Effector memory CD8-positive, alpha-beta T cell (primary cell): ENCODE results near the gene JDP2.

Experiments used
- ATAC-seq: fragments of 150-1000 bp; cut with Tn5 transposase; replicated peaks from 2 replicates; pipeline ENCODE4 v1.10.0; 2021; ENCODE audit warnings: mild to moderate bottlenecking, moderate library complexity
- DNase-seq, 3 experiments: peaks; one replicate each; pipeline ENCODE4 v3.0.0; 2021
- H3K27ac Mint-ChIP-seq, 2 donors: one replicate each; pipeline ENCODE4 v1.8.0; 2022; ENCODE audit warnings: mild to moderate bottlenecking in 2 of 2, mixed read lengths in 2 of 2, moderate library complexity in 2 of 2
- H3K27me3 Mint-ChIP-seq, 2 donors: one replicate each; pipeline ENCODE4 v1.8.0; 2022; ENCODE audit warnings: mixed read lengths in 2 of 2
- H3K36me3 Mint-ChIP-seq: one replicate; pipeline ENCODE4 v1.8.0; 2022; ENCODE audit warnings: mild to moderate bottlenecking, moderate library complexity, mixed read lengths; ENCODE audit not compliant: insufficient read depth
- H3K4me1 Mint-ChIP-seq, 2 donors: one replicate each; pipeline ENCODE4 v1.8.0; 2022; ENCODE audit warnings: low read depth in 2 of 2, mixed read lengths in 2 of 2
- H3K4me3 Mint-ChIP-seq, 2 donors: one replicate each; pipeline ENCODE4 v1.8.0; 2022; ENCODE audit warnings: mild to moderate bottlenecking in 2 of 2, mixed read lengths in 2 of 2, moderate library complexity in 2 of 2
- H3K9me3 Mint-ChIP-seq, 2 donors: one replicate each; pipeline ENCODE4 v1.8.0; 2022; ENCODE audit warnings: mixed read lengths in 2 of 2

JDP2 gene

GRCh38 chr14:75399321-75399720 lies 28.5 kb upstream of the JDP2 start:
- ATAC-seq (no peak), DNase-seq (no peak)
- H3K9me3 Mint-ChIP-seq, result peaks cover 0 to 8% of the 10 kb centered on the region in 2 donors
- H3K27me3 Mint-ChIP-seq, result peaks cover 34 to 36% of the 10 kb centered on the region in 2 donors
- H3K4me3 Mint-ChIP-seq, result no peak overlapping the region
- H3K4me1 Mint-ChIP-seq, result peaks cover 3 to 8% of the 10 kb centered on the region in 2 donors
- H3K27ac Mint-ChIP-seq, result no peak overlapping the region
- no peaks in the 10 kb centered on the region for H3K36me3 Mint-ChIP-seq

- no peak for ATAC-seq
- no peak overlapping the region for H3K4me3 Mint-ChIP-seq
Observed at GRCh38 chr14:75399843-75400775, 27.7 kb upstream of the JDP2 start.

DNA sequence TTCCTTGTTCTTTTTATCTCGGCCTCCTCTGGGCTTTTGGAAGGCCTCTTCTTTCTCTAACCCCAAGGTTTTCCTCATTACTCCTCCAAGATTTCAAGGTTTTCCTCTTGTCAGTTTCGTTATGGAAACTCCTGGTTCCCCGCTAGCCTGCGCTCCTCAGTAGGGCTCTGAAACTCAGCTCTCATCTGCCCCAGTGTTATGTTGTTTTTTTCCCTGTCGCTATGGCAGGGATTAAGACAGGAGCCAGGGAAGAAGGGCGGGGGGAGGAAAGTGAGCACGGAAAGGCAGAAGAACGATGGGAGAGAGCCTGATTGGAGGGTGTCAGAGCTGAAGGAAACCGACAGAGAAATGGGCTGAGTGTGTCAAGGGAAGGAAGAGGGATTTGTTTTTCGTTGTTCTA lies 26.5 kb upstream of the JDP2 start:
- H3K4me1 Mint-ChIP-seq, result peaks cover 0 to 8% of the 10 kb centered on the region in 2 donors
- H3K27me3 Mint-ChIP-seq, result peaks cover 28 to 29% of the 10 kb centered on the region in 2 donors
- peaks cover 0 to 8% of the 10 kb centered on the region in 2 donors for H3K9me3 Mint-ChIP-seq
- no peak for ATAC-seq
- H3K27ac Mint-ChIP-seq, result no peak overlapping the region
- DNase-seq, result no peak
- no peak overlapping the region for H3K4me3 Mint-ChIP-seq
- H3K36me3 Mint-ChIP-seq, result no peaks in the 10 kb centered on the region

More at GRCh38 chr14:75399843-75400775, 27.7 kb upstream of the JDP2 start:
- Mint-ChIP-seq H3K27me3 (peaks cover 41% of the 10 kb centered on the region in 2 donors), H3K36me3 (no peaks in the 10 kb centered on the region), H3K4me1 (peaks cover 3 to 8% of the 10 kb centered on the region in 2 donors), H3K27ac (no peak overlapping the region), H3K9me3 (peaks cover 0 to 8% of the 10 kb centered on the region in 2 donors)
- DNase-seq, result no peak

DNA sequence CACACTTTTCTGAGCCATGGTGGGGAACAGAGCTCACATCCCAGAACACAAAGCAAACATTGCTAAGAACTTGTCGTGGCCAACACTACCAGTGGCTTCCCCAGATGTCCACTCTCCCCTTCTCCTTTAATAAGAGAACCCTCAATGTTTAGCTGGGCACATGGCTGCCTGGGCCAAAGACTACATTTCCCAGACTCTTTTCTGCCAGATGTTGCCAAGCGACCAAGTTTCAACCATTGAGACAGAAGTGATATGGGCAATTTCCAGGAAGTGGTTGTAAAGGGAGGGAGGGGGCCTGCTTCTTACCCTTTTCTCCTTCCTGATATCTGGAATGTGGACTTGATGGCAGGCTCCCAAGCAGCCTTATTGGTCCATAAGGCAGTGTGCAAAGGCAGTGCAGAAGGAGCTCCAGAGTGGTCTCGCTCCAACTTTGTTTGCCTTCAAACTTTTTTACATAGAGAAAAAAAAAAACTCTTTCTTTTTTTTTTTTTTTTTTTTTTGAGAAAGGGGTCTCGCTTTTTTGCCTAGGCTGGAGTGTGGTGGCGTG lies 24.9 kb upstream of the JDP2 start:
- DNase-seq, result no peak
- Mint-ChIP-seq H3K4me3 (no peak overlapping the region), H3K27ac (no peak overlapping the region), H3K4me1 (peaks cover 0 to 8% of the 10 kb centered on the region in 2 donors), H3K36me3 (no peaks in the 10 kb centered on the region), H3K27me3 (peaks cover 17 to 24% of the 10 kb centered on the region in 2 donors), H3K9me3 (peaks cover 0 to 8% of the 10 kb centered on the region in 2 donors)
- ATAC-seq, result no peak

GRCh38 chr14:75404847-75405246 lies 23.0 kb upstream of the JDP2 start:
- H3K27me3 Mint-ChIP-seq, result peaks cover 12% of the 10 kb centered on the region in 2 donors
- DNase-seq, result no peak
- no peaks in the 10 kb centered on the region for H3K36me3 Mint-ChIP-seq
- H3K4me3 Mint-ChIP-seq, result no peak overlapping the region
- peaks cover 0 to 8% of the 10 kb centered on the region in 2 donors for H3K4me1 Mint-ChIP-seq
- ATAC-seq, result no peak
- no peak overlapping the region for H3K27ac Mint-ChIP-seq
- H3K9me3 Mint-ChIP-seq, result no peaks in the 10 kb centered on the region

GRCh38 chr14:75406102-75406501 lies 21.7 kb upstream of the JDP2 start:
- no peak for DNase-seq
- Mint-ChIP-seq H3K27ac (no peak overlapping the region), H3K4me1 (no peaks in the 10 kb centered on the region), H3K36me3 (no peaks in the 10 kb centered on the region), H3K4me3 (no peak overlapping the region), H3K9me3 (no peaks in the 10 kb centered on the region), H3K27me3 (peaks cover 12% of the 10 kb centered on the region in 2 donors)
- ATAC-seq, result no peak

DNA sequence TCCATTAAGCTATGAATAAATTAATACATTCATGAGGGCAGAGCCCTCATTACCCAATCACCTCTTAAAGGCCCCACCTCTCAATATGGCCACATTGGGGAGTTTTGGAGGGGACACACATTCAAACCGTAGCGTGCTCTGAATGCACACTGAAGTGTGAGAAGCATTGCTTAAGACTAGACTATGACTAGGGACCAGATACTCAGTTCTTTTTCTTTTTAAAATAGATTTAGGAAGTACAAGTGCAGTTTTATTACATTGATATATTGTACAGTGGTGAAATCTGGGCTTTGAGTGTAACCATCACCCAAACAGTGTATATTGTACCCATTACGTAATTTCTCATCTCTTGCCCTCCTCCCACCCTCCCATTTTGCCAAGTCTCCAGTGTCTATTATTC lies 21.0 kb upstream of the JDP2 start:
- no peak for ATAC-seq
- Mint-ChIP-seq H3K4me3 (no peak overlapping the region), H3K36me3 (no peaks in the 10 kb centered on the region), H3K4me1 (no peaks in the 10 kb centered on the region), H3K9me3 (no peaks in the 10 kb centered on the region), H3K27ac (no peak overlapping the region), H3K27me3 (peaks cover 5 to 12% of the 10 kb centered on the region in 2 donors)
- DNase-seq, result no peak

DNA sequence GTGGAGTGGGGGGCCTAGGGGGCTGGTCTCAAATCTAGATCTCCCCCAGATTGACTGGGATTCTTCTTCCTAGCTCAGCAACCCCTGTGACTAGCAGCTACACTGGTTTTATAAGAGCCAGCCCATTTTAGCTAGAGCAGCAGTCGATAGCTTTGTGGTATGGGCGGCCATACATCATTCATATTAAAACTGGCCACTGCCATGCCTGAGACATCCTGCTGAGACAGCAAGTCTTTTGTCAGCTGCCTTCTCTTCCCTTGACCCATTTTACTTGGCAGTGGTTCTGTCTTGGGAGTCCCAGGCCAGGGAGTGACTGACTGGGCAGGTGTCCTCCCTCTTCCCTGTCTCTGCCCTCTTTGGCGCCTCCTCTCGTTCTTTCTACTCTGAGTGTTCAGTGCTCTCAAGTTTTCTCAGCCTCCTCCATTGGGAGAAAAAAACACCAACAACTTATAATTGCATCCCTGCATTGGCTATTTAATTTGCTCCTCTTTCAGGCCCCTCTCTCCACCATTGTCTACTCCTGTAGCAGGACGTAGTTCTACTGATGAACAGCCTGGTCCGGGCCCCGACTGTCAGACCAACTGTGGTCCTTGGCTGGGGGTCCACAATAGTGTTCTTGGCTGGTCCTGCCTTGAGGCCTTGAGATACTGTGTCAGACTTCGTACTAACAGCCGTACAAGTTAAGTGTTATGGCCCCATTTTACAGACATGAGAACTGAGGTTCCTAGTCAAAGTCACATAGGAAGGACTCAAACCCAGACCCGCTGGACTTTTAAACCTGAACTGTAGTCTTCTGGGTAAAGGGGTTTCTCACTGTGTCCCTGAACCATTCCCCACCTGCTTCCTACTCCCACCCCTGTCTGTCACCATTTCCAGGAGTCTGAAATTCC lies 18.3 kb upstream of the JDP2 start:
- Mint-ChIP-seq H3K4me1 (no peaks in the 10 kb centered on the region), H3K27me3 (peaks cover 5 to 7% of the 10 kb centered on the region in 2 donors), H3K36me3 (no peaks in the 10 kb centered on the region), H3K4me3 (no peak overlapping the region), H3K27ac (no peak overlapping the region), H3K9me3 (no peaks in the 10 kb centered on the region)
- ATAC-seq, result no peak
- no peak for DNase-seq

- no peak overlapping the region for H3K4me3 Mint-ChIP-seq
- no peak for DNase-seq
Observed at GRCh38 chr14:75411214-75411540, 16.6 kb upstream of the JDP2 start.

DNA sequence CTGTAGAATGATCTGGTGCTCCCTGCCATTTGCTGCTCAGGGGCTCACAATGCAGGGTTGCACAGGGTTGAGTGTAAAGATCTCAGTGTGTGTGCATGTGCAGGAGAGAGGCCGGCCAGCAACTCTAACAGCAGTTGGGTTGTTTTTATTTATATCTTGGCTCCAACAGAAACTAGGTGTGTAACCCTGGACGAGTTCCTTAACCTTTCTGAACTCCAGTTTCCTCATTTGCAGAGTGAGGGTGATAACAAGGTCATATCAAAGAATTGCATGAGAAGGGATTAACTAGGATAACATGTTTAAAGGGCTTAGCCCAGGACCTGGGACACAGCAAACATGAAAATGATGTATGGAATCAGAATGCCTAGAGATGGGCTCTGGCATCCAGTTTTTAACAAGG lies 14.8 kb upstream of the JDP2 start:
- no peak for DNase-seq
- Mint-ChIP-seq H3K27ac (no peak overlapping the region), H3K9me3 (no peaks in the 10 kb centered on the region)

More at GRCh38 chr14:75411214-75411540, 16.6 kb upstream of the JDP2 start:
- Mint-ChIP-seq H3K27me3 (peaks cover 0 to 5% of the 10 kb centered on the region in 2 donors), H3K36me3 (no peaks in the 10 kb centered on the region), H3K27ac (peak overlapping the region in 1 of 2 donors; percentile 23), H3K9me3 (no peaks in the 10 kb centered on the region), H3K4me1 (no peaks in the 10 kb centered on the region)
- no peak for ATAC-seq

DNA sequence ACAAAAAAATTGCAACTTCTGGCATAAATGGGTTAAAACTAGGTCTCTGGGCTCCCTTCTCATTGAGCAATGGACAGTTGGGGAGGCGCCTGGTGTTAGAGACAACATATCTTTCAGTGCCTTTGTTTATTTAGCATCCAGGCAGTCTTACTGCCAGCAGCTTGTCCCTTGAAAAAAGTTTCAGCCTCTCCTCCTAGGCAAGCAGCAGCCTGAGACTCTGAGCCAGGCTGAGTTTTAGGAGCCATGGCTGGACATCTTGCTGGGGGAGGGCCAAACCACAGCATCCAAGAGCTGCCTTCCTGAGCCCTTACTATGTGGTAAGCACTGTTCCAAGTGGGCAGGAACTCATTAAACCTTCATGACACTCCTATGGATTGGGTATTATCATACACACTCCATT lies 10.1 kb upstream of the JDP2 start:
- H3K4me3 Mint-ChIP-seq, result no peak overlapping the region
- H3K27ac Mint-ChIP-seq, result no peak overlapping the region
- ATAC-seq (no peak), DNase-seq (no peak)
- no peaks in the 10 kb centered on the region for H3K36me3 Mint-ChIP-seq
- no peaks in the 10 kb centered on the region for H3K9me3 Mint-ChIP-seq
- H3K4me1 Mint-ChIP-seq, result no peaks in the 10 kb centered on the region
- peaks cover 5 to 12% of the 10 kb centered on the region in 2 donors for H3K27me3 Mint-ChIP-seq

More for the DNA sequence above, 14.8 kb upstream of the JDP2 start:
- ATAC-seq, result no peak
- Mint-ChIP-seq H3K27me3 (peaks cover 0 to 5% of the 10 kb centered on the region in 2 donors), H3K4me1 (no peaks in the 10 kb centered on the region), H3K36me3 (no peaks in the 10 kb centered on the region), H3K4me3 (no peak overlapping the region)

- no peaks in the 10 kb centered on the region for H3K9me3 Mint-ChIP-seq
- H3K4me1 Mint-ChIP-seq, result no peaks in the 10 kb centered on the region
- H3K36me3 Mint-ChIP-seq, result no peaks in the 10 kb centered on the region
- ATAC-seq, result no peak
- peaks cover 0 to 19% of the 10 kb centered on the region in 2 donors for H3K27me3 Mint-ChIP-seq
- no peak for DNase-seq
- no peak overlapping the region for H3K27ac Mint-ChIP-seq
- no peak overlapping the region for H3K4me3 Mint-ChIP-seq
Observed at GRCh38 chr14:75418850-75419768, 8.7 kb upstream of the JDP2 start.
